SU-DHL-6 (cell line): ENCODE results near the gene DNER.

Experiments used
- EZH2phosphoT487 ChIP-seq: fragments of 200-600 bp; sonication (generic), shearing (Covaris generic); conservative IDR thresholded peaks from 2 replicates; pipeline ENCODE4 v1.6.1; 2018; ENCODE audit warnings: mild to moderate bottlenecking, antibody characterized with exemption, low read length, moderate library complexity, mixed read lengths
- TF ChIP-seq, protein P1 (sequence below): fragments of 200-600 bp; sonication (generic); IDR thresholded peaks from one replicate; pipeline ENCODE4 v1.5.1; 2017; ENCODE audit warnings: antibody characterized with exemption, mild to moderate bottlenecking, low read length, moderate library complexity; ENCODE audit not compliant: insufficient read depth, poor library complexity, severe bottlenecking

DNA sequence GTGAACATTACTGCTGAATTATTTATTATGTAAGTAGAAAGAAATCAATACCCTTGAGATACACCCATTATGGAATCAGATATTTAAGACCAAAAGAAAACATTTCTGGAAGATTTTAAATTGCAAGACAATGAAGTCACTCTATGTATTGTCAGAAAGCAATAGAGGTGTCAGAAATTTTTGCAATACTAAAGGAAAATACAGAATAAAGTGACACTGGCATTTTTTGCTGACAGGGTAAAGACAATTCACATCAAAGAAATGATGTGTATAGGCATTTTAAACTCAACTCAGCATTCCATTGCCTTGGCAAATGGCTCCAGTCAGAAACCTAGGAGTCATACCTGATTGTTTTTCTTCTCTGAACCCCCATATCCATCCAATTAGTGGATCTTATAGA, 252.2 kb downstream of the DNER start:
- TF ChIP-seq, protein P1, sequence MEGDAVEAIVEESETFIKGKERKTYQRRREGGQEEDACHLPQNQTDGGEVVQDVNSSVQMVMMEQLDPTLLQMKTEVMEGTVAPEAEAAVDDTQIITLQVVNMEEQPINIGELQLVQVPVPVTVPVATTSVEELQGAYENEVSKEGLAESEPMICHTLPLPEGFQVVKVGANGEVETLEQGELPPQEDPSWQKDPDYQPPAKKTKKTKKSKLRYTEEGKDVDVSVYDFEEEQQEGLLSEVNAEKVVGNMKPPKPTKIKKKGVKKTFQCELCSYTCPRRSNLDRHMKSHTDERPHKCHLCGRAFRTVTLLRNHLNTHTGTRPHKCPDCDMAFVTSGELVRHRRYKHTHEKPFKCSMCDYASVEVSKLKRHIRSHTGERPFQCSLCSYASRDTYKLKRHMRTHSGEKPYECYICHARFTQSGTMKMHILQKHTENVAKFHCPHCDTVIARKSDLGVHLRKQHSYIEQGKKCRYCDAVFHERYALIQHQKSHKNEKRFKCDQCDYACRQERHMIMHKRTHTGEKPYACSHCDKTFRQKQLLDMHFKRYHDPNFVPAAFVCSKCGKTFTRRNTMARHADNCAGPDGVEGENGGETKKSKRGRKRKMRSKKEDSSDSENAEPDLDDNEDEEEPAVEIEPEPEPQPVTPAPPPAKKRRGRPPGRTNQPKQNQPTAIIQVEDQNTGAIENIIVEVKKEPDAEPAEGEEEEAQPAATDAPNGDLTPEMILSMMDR: no peak
- no peak for TF ChIP-seq EZH2phosphoT487
